T-helper 1 cell treated with Interleukin-12 subunit alpha and Interleukin-12 subunit beta and Interleukin-4 antibody, amounts not matched to agents 30 μg/mL and 1 μg/mL, for 36 hours (primary cell): Measurements from ENCODE around the gene HMGA1.

ENCODE experiments used
- H3K27ac Mint-ChIP-seq: one replicate; pipeline ENCODE4 v1.8.0; 2021; ENCODE audit warnings: mild to moderate bottlenecking, mixed read lengths
- H3K27me3 Mint-ChIP-seq: one replicate; pipeline ENCODE4 v1.8.0; 2021; ENCODE audit warnings: low read depth, mixed read lengths
- H3K36me3 Mint-ChIP-seq: one replicate; pipeline ENCODE4 v1.8.0; 2021; ENCODE audit warnings: low read depth, mixed read lengths
- H3K4me1 Mint-ChIP-seq: one replicate; pipeline ENCODE4 v1.8.0; 2021; ENCODE audit warnings: low read depth, mixed read lengths
- H3K4me3 Mint-ChIP-seq: one replicate; pipeline ENCODE4 v1.8.0; 2021; ENCODE audit warnings: mild to moderate bottlenecking, moderate library complexity, mixed read lengths
- H3K9me3 Mint-ChIP-seq: one replicate; pipeline ENCODE4 v1.8.0; 2021; ENCODE audit warnings: mixed read lengths

HMGA1 gene

DNA sequence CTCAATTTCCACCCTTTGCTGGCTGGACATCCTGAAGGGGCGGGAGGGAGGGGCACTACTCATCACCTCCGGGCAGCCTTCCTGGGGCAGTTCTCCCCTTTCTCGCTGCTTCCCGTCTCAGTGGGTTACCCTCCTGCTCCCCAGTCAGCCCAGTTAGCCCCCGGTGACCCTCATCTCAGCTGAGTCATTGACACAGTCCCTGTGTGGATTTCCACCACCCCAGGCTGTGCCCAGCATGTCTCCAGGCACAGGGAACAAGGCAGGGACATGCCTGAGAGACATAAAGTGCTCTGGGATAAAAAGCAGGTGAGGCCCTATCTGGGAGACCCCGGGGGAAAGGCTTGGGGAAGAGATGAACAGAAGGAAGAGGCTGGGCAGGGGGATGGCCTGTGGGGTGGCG, 29.9 kb upstream of the HMGA1 start:
- H3K27me3 Mint-ChIP-seq: no peaks in the 10 kb centered on the region
- H3K4me3 Mint-ChIP-seq: no peak overlapping the region
- H3K36me3 Mint-ChIP-seq: no peaks in the 10 kb centered on the region
- H3K9me3 Mint-ChIP-seq: no peaks in the 10 kb centered on the region
- peaks cover 5% of the 10 kb centered on the region for H3K4me1 Mint-ChIP-seq
- no peak overlapping the region for H3K27ac Mint-ChIP-seq

DNA sequence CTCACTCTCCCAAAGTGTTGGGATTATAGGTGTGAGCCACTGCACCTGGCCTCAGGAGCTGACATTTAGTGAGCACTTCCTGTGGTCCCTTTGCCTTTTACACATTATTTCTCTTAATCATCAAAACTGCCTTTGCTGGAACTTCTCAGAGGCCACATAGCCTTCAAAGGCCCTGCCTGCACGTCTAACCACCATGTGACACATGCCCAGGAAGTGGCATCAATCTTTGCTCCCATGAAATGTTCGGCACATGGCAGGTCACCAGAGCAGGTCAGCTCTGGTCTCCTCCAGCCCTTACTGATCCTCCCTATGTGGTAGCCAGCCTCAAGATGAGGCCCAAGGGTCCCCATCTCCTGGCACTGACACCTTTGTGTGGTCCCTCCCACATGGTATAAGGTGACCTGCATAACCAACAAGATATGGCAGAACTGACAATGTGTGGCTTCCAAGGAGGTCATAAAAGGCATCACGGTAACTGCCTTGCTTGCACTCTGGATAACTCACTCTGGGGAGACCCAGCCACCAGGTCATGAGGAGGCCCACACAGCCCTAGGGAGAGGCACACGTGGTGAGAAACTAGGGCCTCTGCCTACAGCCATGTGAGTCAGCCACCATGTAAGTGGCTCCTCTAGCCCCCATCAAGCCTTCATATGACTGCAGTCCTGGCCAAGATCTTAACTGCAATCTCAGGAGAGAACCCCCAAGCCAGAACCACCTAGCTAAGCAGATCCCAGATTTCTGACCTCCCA, 28.8 kb upstream of the HMGA1 start:
- Mint-ChIP-seq H3K4me3 (no peak overlapping the region), H3K9me3 (no peaks in the 10 kb centered on the region), H3K27ac (no peak overlapping the region), H3K27me3 (no peaks in the 10 kb centered on the region), H3K4me1 (peaks cover 5% of the 10 kb centered on the region), H3K36me3 (no peaks in the 10 kb centered on the region)

- H3K27ac Mint-ChIP-seq: no peak overlapping the region
- H3K4me3 Mint-ChIP-seq: no peak overlapping the region
- no peaks in the 10 kb centered on the region for H3K4me1 Mint-ChIP-seq
- H3K36me3 Mint-ChIP-seq: no peaks in the 10 kb centered on the region
- H3K9me3 Mint-ChIP-seq: no peaks in the 10 kb centered on the region
- peaks cover 4% of the 10 kb centered on the region for H3K27me3 Mint-ChIP-seq
Observed at GRCh38 chr6:34213772-34214171, 22.9 kb upstream of the HMGA1 start.

- Mint-ChIP-seq H3K27me3 (peaks cover 5% of the 10 kb centered on the region), H3K9me3 (no peaks in the 10 kb centered on the region), H3K36me3 (no peaks in the 10 kb centered on the region), H3K4me1 (peaks cover 5% of the 10 kb centered on the region), H3K27ac (no peak overlapping the region), H3K4me3 (no peak overlapping the region)
Observed at GRCh38 chr6:34218691-34219090, 18.0 kb upstream of the HMGA1 start.

DNA sequence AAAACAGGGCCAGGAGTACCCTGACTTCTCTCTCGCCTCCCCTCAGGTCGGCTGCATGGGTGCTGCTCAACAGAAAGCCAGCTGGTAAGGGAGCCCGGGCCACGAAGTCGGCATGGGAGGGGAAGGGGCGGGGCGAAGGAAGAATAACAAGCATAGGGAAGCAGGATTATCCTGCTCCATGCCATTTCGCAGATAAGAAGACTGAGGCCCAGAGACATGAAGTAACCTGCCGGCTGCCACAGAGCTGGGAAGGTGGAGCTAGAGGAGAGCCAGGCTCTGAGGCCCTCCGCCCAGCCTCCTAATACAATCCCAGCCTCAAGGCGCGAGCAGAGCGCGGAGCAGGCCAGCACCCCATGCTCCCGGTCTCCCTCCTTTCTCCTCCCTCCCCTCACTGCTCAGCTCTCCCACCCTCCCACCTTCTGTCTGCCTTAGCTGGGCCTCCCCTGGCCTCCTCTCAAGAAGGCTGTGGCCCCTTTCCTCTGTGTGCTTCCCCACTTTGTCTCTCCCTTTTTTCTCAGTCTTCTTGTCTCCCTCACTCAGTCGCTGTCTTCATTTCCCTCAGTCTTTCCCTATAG, 13.2 kb upstream of the HMGA1 start:
- Mint-ChIP-seq H3K4me3 (peak overlapping the region; percentile 49), H3K27me3 (peaks cover 4% of the 10 kb centered on the region), H3K9me3 (no peaks in the 10 kb centered on the region)

DNA sequence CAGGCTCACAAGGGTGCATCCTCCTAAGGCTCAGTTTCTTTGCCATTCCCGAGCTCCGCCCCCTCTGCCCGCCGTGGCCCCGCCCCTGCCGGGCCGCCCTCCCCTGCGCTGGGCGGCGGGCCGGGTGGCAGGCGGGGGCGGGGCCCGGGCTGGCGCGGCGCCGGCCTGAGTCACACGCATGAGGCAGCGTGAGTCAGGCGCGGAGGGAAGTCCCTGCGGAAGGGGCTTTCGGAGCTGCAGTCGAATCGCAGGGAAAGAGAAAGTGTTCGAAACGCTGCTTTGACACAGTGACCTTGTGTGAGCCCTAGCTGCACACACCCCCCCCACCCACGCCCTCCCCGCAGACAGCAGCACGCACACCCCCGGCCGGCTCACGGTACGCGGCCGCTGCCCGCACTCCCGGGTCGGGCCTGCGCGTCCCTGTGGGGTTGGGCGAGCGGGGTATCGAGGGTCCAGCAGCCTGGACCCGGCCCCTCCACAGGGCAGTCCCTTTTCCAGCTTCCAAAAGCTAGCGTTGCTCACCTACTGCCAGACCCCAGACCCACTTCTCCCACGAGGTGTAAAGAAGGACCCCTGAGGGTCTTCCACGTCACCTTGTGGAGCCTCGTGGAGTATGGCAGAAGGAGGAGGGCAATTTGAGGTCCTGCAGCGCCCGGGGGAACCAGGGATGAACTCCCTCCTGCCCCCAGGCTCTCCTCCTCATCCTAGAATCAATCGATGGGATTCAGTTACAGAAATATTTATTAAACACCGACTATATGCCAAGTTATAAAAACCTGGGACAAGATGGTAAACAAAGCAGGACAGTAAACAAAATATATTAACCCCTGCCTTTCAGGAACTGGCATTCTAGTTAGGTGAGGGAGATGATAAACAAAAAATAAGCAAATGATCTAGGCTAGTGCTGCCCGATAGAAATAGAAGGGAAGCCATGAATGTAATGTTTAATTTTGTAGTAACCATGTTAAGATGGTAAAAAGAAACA, 12.4 kb upstream of the HMGA1 start:
- Mint-ChIP-seq H3K4me3 (peak overlapping the region; percentile 49), H3K36me3 (no peaks in the 10 kb centered on the region), H3K27me3 (peaks cover 3% of the 10 kb centered on the region), H3K4me1 (peaks cover 17% of the 10 kb centered on the region), H3K27ac (peak overlapping the region; percentile 77), H3K9me3 (no peaks in the 10 kb centered on the region)

More for the DNA sequence above, 13.2 kb upstream of the HMGA1 start:
- Mint-ChIP-seq H3K27ac (peak overlapping the region; percentile 77), H3K36me3 (no peaks in the 10 kb centered on the region), H3K4me1 (peaks cover 16% of the 10 kb centered on the region)

- Mint-ChIP-seq H3K36me3 (no peaks in the 10 kb centered on the region), H3K4me1 (peaks cover 19% of the 10 kb centered on the region), H3K27me3 (no peaks in the 10 kb centered on the region), H3K27ac (no peak overlapping the region), H3K4me3 (no peak overlapping the region), H3K9me3 (no peaks in the 10 kb centered on the region)
Observed at GRCh38 chr6:34225551-34225950, 11.1 kb upstream of the HMGA1 start.

DNA sequence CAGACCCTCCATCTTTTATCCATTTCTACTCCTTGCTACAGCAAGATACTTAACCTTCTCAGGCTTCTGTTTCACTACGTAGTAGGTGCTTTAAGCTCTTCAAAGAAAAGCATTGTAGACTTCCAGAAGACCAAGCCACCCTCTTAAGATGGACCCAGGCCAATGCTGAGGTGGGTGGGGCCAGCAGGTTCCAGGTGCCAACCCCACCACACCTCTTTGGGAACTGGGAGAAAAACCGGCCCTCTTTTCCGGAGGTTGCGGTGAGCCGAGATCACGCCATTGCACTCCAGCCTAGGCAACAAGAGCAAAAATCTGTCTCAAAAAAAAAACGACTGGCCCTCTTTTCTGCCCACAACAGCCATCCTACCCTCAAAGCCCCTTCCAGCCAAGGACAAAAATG, 10.6 kb upstream of the HMGA1 start:
- Mint-ChIP-seq H3K9me3 (no peaks in the 10 kb centered on the region), H3K27me3 (no peaks in the 10 kb centered on the region), H3K27ac (no peak overlapping the region), H3K4me3 (no peak overlapping the region), H3K4me1 (peaks cover 19% of the 10 kb centered on the region), H3K36me3 (no peaks in the 10 kb centered on the region)

- Mint-ChIP-seq H3K4me1 (peaks cover 19% of the 10 kb centered on the region), H3K27ac (no peak overlapping the region), H3K27me3 (no peaks in the 10 kb centered on the region), H3K4me3 (no peak overlapping the region), H3K36me3 (no peaks in the 10 kb centered on the region), H3K9me3 (no peaks in the 10 kb centered on the region)
Observed at GRCh38 chr6:34226731-34227586, 9.7 kb upstream of the HMGA1 start.

- peaks cover 18% of the 10 kb centered on the region for H3K4me1 Mint-ChIP-seq
- H3K36me3 Mint-ChIP-seq: no peaks in the 10 kb centered on the region
- H3K27me3 Mint-ChIP-seq: no peaks in the 10 kb centered on the region
- no peak overlapping the region for H3K27ac Mint-ChIP-seq
- no peak overlapping the region for H3K4me3 Mint-ChIP-seq
- no peaks in the 10 kb centered on the region for H3K9me3 Mint-ChIP-seq
Observed at GRCh38 chr6:34227761-34228421, 8.8 kb upstream of the HMGA1 start.

DNA sequence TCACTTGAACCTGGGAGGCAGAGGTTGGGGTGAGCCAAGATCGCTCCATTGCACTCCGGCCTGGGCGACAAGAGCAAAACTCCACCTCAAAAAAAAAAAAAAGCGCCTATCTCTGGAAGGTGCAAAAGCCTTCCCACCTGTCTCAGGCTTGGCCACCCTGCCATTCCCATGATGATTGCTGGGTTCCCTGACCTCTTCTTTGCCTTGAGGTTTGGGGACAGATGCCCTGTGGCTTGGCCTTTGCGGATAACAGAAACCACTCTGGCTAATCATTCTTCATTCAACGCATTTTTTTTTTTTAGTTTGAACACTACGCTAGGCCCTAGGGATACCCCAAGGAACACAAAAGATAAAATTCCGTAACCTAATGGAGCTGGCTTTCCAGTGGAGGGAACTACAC, 6.8 kb upstream of the HMGA1 start:
- no peaks in the 10 kb centered on the region for H3K27me3 Mint-ChIP-seq
- H3K4me1 Mint-ChIP-seq: peaks cover 18% of the 10 kb centered on the region
- H3K9me3 Mint-ChIP-seq: no peaks in the 10 kb centered on the region
- no peak overlapping the region for H3K4me3 Mint-ChIP-seq
- no peak overlapping the region for H3K27ac Mint-ChIP-seq
- H3K36me3 Mint-ChIP-seq: no peaks in the 10 kb centered on the region

DNA sequence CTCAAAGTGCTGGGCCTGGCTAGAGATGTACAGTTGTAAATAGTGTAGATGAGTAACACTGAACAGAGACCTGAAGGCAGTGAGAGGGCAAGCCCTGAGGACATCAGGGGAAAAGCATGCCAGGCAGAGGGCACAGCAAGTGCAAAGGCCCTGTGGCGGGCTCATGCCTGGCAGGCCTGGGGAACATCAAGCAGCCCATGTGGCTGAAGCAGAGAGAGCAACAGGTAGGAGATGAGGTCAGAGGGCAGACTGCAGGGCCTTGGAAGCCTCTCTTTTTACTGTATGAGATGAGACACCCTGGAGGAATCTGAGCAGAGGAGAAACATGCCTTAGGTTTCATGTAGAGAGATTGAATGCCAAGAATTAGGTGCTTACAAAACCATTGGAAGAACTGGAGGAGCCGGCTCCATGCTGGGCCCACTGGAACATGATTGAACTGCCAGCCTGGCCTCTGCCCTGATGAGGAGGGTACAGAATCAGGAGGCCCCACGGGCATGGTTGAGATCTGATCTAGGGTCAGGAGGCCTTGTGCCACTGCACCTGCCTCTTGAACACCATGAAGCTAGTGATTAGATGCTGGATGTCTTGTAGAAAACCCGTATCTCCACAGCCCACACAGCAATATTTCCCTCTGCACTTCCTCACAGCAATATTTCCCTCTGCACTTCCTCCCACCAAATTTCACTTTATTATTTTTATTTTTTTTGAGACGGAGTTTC, 5.9 kb upstream of the HMGA1 start:
- Mint-ChIP-seq H3K4me3 (no peak overlapping the region), H3K27ac (no peak overlapping the region), H3K36me3 (no peaks in the 10 kb centered on the region), H3K4me1 (peaks cover 14% of the 10 kb centered on the region), H3K27me3 (no peaks in the 10 kb centered on the region), H3K9me3 (no peaks in the 10 kb centered on the region)
